NCI-H1436 treated with DMSO at 0.1 percent for 48 hours (cell line): ENCODE results near the gene PHACTR4.
"Not testable (repeated sequence)": the region's sequence is repeated elsewhere in the genome, so short reads cannot be mapped to it uniquely, and the experiment has no call there.

ENCODE experiments used
- DNase-seq: peaks from one replicate; lab custom pipeline; 2025; lab: John Stamatoyannopoulos, UW

Gene PHACTR4

DNA sequence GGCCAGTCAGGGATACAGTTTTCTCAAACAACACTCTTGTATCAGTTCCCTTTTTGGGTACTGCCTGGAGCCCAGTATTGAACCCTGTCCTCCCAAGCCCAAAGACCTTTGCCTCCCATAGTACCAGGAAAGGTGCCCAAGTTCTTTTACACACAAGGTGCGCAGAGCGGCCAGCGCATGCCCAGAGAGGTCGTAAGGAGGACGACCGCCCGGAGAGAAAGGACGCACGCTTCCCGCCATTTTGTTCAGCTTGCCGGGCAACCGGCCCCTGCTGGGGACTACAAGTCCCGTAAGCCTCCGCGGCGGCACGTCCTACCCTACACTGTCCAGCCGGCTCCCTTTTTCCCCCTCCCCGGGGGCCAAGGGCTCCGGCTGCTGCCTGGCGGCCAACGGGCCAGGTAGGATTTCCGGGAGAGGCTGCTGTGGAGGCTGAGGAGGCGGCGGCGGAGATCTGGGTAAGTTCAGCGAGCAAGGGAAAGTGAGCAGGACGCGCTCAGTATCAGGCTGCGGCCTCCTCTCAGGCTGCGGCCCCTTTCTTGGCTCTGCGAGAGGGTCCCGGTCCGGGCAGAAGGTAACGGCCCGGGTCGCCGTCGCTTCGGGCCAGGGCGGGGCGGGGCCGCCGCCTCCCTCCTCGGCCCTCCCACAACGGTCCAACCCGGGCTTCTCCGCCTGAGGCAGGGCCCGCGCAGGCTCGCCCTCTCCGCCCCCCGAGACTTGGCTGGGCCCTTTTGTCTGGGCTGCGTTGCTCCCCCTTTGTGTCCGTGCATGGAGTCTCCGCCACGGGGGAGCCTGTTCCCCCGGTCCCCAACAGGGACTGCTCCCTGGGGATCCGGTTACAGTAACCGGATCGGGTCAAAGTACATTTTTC is at the start of gene PHACTR4:
Gene PHACTR4 (plus strand): TSS at position 370 of the 868 bp plus-strand sequence. CDS start 37,708 bp downstream, outside the sequence.
- peak; percentile 69 for DNase-seq

DNA sequence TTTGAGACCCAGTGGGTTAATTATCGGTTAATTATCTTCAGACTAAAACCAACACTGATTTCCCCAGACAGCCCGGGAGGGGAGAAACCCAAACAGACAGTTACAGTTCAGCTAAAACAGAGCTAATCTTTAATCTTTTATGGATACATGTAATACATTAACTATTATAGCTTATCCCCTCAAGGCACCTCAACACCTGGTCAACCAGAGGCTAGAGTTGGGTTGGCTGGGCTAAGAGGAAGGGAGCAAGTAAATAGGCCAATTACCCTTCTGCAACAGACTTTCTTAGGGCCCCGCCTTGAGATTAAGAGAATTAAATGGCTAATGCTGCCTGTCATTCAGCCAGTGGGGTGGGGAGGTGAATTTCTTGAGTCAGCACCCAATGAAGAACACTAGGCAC is 47.3 kb upstream of the PHACTR4 start:
- no peak for DNase-seq

DNA sequence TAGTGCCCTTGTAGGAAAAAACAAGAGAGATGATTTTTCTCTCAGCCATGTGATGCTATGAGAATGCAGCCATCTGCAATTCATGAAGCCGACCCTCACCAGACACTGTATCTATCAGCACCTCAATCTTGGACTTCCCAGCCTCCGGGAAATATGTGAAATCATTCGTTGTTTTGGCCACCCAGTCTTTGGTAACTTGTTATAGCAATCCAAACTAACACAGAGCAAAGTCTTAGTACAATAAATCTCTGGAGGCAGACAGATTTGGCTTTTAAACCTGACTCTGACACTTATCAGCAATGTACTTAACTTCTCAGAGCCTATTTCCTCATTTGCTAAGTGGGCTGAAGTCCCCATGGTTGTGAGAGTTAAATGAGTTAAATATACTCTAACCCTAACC is 45.8 kb upstream of the PHACTR4 start:
- DNase-seq, result no peak

DNA sequence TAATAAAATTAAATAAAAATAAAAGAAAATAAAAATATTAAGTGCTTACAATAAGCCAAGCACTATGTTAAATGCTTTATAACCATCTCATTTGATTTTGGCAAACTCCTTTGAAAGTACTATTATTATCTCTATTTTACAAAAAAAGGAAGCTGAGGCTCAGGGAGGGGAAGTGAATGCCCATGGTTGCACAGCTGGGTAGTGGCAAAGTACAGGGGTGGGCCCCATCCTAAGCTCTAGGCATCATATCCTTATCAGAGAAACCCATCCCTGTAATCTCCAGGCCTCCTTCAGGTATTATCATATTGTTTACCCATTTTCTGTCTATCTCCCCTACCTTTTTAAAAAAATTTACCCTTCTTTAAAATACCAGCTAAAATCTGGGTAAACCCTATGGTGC is 43.0 kb upstream of the PHACTR4 start:
- DNase-seq, result no peak

DNA sequence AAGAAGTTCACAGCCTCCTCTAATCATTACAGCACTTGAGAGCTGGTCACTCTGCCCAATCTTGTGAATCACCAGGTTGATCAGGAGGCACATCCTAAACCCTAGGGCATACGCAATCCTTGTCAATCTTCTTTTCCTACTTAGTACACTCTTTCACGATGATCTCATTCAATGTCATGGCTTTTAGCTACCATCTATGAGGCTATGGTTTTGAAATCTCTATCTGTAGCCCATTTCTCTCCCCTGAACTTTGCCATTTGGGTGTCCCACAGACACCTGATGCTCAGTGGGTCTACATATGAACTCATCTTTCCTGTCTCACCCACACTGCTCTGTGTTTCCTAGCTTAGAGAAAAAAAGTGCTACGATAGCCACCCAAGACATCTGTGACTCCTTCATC is 42.6 kb upstream of the PHACTR4 start:
- no peak for DNase-seq

DNA sequence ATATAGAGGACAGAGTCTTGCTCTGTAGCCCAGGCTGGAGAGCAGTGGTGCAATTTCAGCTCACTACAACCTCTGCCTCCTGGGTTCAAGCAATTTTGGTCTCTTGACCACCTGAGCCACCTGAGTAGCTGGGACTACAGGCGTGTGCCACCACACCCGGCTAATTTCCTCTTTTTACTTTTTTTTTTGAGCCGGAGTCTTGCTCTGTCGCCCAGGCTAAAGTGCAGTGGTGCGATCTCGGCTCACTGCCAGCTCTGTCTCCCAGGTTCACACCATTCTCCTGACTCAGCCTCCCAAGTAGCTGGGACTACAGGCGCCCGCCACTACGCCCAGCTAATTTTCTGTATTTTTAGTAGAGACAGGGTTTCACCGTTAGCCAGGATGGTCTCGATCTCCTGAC is 42.1 kb upstream of the PHACTR4 start:
- not testable (repeated sequence) for DNase-seq

DNA sequence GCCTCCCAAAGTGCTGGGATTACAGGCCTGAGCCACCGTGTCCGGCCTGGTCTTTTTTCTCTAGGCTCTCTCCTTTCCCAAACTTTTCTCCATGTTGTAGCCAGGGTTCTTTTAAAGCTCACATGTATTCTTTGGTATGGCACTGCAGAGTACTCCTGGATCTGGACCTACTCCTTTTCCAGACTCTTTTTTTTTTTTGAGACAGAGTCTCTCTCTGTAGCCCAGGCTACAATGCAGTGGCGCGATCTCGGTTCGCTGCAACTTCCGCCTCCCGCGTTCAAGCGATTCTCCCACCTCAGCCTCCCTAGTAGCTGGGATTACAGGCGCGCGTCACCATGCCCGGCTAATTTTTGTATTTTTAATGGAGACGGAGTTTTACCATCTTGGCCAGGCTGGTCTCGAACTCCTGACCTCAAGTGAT is 41.3 kb upstream of the PHACTR4 start:
- no peak for DNase-seq

DNA sequence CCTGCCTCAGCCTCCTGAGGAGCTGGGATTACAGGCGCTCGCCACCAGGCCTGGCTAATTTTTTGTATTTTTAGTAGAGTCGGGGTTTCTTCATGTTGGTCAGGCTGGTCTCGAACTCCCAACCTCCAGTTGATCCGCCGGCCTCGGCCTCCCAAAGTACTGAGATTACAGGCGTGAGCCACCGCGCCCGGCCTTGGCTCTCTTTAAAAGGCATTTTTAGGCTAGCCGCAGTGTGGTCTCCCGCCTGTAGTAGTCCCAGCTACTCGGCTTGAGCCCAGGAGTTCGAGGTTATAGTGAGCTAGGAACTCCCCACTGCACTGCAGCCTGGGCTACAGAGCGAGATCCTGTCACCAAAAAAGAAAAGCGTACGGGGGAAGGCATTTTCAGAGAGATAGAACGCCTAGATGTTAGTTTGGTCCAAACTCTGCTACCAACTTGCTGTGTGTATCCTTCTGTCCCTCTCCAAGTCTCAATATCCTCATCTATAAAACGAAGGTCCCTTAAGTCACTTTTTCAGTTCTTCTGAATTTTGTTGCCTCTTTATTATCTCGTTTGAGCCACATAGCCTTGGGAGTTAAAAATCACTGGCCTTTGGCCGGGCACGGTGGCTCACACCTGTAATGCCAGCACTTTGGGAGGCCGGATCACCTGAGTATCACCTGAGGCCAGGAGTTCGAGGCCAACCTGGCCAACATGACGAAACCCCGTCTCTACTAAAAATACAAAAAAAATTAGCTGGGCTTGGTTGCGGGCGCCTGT is 40.0 kb upstream of the PHACTR4 start:
- no peak for DNase-seq

DNA sequence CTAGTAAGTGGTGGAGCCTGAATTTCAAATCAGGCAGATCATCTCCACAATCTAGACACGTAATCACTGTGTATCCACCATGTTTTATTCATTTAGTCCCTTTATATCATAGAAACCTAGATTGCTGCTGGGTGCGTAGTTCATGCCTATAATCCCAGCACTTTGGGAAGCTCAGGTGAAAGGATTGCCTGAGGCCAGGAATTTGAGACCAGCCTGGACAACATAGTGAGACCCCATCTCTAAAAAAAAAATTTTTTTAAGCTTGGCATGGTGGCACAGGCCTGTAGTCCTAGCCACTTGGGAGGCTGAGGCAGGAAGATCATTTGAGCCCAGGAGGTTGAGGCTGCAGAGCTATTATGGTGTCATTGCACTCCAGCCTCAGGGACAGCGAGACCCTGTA is 30.6 kb upstream of the PHACTR4 start:
- DNase-seq, result no peak

DNA sequence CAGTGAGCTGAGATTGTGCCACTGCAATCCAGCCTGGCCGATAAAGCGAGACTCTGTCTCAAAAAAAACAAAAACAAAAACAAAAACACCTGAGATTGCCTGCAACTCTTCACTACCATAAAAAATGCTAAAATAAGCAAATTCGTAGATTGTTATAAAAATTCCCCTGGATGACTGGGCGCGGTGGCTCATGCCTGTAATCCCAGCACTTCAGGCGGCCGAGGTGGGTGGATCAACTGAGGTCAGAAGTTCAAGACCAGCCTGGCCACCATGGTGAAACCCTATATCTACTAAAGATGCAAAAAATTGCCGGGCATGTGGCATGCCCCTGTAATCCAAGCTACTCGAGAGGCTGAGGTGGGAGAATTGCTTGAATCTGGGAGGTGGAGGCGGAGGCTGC is 30.0 kb upstream of the PHACTR4 start:
- DNase-seq, result no peak

DNA sequence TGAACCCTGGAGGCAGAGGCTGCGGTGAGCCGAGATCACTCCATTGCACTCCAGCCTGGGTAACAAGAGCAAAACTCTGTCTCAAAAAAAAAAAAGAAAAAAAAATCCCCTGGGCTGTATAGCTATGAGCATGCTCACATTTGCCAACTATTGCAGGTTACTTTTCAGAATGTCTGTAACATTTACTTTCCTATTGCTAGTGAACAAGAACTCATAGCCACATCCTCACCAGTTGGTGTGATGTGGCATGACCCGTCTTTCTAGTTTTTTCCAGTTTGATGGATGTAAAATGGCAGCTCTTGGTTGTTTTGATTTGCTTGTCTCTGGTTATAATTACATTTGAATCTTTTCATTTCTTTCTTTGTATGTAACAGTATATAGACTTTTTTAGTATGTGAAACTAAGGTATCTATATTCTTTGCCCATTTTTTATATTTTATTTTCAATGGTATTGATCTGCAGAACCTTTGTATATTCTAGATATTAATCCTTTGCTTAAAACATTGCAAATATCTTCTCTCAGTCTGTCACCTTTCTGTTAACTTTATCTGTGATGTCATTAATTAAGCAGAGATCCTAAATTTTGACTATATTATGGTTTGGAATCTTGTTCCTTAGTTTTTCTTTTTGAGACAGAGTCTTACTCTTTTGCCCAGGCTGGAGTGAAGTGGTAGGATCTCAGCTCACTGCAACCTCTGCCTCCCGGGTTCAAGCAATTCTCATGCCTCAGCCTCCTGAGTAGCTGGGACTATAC is 29.1 kb upstream of the PHACTR4 start:
- no peak for DNase-seq

DNA sequence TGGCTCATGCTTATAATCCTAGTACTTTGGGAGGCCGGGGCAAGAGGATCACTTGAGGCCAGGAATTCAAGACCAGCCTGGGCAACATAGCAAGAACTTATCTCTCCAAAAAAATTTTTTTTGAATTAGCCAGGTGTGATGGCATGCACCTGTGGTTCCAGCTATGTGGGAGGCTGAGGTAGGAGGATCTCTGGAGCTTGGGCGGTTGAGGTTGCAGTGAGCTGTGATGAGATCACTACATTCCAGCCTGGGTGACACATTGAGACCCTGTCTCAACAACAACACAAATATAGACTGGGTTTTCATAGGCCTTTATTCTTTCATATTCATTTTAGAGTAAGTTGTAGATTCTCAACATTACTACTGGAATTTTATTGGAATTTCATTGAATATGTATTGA is 27.9 kb upstream of the PHACTR4 start:
- no peak for DNase-seq

DNA sequence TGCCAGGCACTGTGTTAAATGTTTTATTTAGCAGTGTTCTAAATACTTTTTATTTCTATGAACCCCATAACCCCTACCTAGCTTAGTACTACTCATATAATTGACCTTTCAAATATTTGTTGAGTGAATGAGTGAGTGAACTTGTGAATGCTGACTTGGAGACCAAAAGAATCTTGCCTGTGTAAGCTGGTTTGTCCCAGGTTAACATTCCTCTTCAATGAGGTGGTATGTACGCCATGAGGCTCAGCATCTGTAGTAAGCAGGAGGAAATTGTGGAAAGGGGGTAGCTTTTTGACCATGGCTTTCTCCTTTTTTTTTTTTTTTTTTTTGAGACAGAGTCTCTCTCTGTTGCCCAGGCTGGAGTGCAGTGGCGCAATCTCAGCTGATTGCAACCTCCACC is 26.1 kb upstream of the PHACTR4 start:
- no peak for DNase-seq

DNA sequence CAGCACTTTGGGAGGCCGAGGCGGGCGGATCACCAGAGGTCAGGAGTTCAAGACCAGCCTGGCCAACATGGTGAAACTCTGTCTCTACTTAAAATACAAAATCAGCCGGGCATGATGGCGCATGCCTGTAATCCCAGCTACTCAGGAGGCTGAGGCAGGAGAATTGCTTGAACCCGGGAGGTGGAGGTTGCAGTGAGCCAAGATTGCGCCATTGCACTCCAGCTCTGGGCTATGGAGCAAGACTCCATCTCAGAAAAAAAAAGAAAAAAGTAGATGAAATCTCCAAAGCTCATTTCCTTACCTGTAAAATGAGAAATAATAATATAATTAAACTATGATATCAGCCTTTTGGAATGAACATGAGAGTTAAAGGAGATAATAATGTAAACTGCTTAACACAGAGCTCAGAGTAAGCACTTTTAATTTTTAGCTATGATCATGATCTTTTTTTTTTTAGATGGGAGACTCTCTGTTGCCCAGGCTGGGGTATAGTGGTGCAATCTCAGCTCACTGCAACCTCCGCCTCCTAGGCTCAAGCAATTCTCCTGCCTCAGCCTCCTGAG is 16.2 kb upstream of the PHACTR4 start:
- DNase-seq, result not testable (repeated sequence)

DNA sequence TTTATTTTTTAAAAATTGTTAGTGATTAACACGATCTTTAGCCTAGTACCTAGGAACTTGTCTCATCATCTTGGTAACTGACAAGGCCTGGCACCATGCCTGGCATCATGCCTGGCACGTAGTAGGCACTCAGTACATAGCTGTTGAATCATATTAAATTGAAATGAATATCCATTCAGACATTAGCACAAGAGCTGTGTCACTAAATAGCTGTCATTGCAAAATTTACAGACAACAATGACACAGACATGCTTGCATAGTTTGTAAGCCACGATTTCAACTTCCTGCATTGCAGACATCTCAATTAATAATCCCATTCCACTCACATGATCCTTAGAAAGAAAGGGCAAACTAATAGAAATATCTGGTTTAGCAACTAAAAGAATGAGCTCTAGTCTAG is 15.4 kb upstream of the PHACTR4 start:
- no peak for DNase-seq

DNA sequence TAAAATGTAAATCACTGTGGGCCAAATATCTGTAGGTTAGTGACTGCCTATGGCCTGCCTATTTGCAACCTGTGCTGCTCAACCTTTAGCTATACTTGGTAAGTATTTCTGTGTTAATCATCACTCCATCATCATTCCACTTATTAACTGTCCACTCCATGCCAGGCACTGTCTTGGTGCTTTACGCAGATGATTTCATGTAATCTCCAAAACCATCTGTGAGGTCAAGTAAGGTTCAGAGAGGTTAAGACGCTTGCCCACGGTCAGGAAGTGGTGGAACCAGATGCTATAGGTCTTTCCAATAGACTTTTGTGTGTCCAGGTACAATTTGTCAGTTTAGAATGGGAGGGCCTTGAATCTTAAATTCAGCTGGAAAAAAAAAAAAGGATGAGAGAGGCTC is 10.8 kb upstream of the PHACTR4 start:
- DNase-seq, result no peak

DNA sequence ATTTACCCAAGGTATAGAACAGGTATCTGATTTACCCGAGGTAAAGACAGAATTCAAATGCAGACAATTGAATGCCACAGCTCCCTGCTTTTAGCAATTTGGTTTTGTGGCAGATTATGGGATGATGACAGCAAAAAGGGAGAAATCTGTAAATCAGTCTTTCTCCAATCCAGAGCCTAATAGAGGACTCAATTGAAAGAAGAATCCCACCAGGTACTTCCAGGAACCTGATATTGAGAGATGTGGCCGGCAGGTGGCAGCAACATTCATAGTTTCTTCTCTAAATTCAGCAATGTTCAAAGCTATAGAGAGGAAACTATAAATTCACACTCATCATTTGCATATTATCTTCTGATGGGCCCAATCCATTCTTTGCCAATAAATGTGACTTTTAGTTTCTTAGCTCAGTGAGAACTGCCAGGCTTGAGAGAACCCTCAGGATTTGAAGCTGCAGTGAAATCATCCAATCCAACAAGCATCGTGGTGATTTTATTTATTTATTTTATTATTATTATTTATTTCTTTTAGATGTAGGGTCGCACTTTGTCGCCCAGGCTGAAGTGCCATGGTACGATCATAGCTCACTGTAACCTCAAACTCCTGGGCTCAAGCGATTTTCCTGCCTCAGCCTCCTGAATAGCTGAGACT is 9.8 kb upstream of the PHACTR4 start:
- DNase-seq, result peak; percentile 31

DNA sequence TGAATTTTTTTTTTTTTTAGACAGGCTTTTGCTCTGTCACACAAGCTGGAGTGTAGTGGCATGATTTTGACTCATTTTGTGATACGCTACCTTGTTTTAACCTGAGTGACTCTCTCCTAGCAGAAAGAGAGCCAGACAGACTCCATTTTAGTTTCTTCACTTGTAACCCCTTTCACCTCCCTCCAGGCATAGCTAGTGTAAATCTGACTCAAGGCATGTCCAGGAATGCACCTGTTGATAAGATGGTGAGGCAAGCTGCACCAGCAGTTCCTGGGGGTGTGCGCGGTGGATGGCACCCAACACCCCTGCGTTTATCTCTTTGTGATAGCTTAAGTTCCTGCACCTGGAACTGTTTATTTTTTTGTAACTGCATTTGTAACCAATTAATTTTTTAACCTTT is 4.7 kb upstream of the PHACTR4 start:
- DNase-seq, result no peak

DNA sequence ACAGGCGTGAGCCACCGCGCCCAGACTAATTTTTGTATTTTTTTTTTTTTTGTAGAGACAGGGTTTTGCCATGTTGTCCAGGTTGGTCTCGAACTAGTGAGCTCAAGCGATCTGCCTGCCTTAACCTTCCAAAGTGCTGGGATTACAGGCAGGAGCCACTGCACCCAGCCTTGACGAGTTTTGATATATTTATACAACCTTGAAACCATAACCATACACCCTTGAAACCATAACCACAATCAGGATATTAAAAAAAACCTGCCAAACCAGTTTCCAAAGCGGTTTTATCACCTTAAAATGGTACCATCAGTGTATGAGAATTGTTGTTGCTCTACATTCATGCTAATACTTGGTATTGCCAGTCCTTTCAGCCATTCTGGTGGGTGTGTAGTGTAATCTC is 3.7 kb upstream of the PHACTR4 start:
- no peak for DNase-seq

DNA sequence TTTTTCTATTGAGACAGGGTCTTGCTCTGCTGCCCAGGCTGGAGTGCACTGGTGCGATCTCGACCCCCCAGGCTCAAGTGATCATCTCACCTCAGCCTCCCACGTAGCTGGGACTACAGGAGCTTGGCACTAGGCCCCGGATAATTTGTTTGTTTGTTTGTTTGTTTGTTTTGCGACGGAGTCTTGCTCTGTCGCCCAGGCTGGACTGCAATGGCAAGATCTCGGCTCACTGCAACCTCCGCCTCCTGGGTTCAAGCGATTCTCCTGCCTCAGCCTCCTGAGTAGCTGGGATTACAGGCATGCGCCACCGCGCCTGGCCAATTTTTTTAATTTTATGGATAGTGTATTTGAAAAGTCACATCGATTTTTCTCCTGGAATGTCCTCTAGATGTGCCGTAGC is 932 bp upstream of the PHACTR4 start:
- DNase-seq, result not testable (repeated sequence)

DNA sequence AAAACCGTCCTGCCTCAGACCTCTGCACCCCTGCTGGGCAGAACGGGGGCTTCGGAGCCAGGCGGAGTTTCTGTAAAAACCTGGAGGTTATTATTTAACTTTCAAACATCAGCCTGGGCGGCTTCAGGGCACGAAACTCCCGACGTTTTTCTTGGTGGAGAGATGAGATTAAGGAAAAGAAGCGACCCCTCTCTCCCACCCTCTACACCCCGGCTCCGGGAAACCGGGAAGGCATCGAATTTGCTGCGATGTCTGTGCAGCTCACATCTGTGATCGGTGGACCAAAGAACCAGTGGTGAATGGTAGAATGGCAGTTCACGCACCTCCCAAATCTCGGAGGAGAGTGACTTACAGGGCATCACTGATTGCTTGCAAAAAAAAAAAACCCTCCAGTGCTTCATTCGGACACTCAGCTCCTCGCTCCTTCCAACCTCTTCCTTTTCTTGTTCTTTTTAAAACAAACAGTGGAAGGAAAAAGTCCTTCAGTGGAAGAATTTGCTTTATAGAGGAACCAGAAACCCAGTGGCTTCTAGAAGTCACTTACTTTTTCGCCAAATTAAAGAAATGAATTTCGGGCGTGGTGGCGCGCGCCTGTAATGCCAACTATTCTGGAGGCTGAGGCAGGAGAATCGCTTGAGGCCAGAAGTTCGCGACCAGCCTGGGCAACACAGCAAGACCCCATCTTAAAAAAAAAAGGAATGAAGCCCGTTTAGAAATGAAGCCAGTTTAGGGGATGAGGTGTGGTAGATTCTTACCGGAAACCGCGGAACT is 884 bp downstream of the PHACTR4 start:
- no peak for DNase-seq
